GM19099 (cell line): ENCODE results near the gene RPL22L1.

ENCODE experiments used
- POLR2A ChIP-seq: IDR thresholded peaks from 3 replicates; pipeline ENCODE4 v1.6.1; 2011; ENCODE audit warnings: low read depth; ENCODE audit not compliant: insufficient read length; ENCODE audit errors: extremely low read depth

RPL22L1 gene

DNA sequence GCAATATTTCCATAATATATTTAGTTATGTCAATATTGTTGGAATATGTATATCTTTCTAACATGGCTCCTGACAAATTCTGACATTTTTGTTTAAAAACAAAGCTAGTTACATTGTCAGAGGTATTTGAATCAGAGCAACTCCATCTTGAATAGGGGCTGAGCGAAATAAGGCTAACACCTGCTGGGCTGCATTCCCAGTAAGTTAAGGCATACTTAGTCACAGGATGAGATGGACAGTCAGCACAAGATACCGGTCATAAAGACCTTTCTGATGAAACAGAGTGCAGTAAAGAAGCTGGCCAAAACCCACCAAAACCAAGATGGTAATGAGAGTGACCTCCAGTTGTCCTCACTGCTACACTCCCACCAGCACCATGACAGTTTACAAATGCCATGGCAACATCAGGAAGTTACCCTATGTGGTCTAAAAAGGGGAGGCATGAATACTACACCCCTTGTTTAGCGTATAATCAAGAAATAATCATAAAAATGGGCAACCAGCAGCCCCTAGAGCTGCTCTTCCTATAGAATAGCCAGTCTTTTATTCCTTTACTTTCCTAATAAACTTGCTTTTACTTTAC lies 30.4 kb downstream of the RPL22L1 start:
- no peak for TF ChIP-seq POLR2A

DNA sequence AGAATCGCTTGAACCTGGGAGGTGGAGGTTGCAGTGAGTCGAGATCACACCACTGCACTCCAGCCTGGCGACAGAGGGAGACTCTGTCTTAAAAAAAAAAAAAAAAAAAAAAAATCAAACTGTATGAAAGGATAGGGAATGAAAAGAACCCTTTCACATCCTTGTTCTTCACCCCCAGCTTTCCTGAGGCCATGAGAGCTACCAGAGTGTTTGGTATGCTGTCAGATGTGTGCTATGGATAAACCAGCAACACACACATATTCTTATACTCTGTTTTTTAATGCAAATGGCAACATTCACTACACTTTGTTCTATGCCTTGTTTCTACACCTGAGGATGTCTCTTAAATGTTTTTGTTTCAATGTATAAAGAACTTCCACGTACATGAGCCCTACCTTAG lies 33.5 kb downstream of the RPL22L1 start:
- TF ChIP-seq POLR2A, result no peak

DNA sequence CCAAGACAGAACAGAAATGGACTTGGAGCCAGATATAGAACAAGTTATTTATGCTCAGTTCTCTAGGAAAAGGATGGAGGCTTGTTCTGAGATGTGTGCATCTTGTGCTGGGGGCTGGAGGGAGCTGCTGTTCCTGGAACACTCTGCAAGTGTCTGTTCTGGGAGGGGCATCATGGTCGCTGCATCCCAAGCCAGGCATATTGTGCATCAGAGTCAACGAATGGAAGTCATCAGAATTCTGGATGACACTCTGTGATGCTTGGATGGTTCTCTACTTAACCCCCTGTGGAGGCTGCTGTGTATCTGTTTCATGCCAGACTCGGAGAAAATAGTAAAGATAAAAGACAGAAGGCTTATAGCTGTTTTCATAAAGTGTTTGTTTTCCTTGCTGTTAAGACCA lies 34.7 kb downstream of the RPL22L1 start:
- TF ChIP-seq POLR2A, result no peak

DNA sequence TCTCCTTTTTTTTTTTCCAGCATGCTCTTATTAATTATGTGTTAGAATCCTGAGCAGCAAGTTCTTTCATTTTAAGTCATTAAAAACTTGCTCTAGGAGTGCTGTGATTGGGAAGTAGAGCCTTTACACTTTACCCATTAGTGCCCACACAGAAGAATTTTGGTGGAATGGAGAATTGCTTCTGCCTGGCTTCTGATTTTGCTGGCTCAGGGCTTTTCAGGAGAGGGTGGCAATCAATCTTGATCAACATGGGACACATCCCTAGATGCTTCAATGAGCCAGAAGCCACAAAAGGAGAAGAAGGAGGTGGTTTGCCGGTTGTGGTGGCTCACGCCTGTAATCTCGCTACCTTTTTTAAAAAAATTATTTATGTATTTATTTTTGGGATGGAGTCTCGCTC lies 39.4 kb downstream of the RPL22L1 start:
- TF ChIP-seq POLR2A, result no peak

DNA sequence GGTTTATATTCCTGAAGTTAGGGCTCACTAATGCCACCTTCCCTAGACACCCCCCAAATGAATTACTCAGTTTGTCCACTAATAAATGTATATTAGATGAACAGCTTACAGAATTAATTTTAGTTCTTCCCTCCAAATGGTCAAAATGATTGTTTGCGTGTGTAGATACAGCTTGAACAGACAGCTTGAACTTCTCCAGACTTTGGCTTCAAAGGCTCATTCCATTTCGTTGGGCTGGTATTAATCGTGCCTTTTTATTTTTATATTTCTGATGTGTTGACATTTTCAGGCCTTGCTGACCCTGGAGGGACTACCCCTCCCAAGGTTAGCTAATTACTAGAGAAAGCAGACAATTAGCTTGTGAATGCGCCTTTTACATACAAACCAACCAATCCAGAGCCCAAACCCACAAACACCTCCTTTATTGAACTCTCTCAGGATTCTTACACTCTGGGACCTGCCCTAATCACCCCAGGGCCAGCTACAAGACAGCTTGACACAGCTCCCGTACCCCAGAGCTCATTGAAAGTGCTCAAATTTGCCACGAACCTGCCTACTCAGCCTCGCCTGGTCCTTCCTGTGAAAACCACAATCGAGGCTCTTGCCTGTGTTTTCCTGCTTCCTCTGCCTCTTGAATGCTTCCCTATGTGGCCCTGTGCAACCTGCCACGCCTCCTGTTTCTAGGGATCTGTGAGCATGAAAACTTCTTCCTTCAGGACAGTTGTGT lies 40.3 kb downstream of the RPL22L1 start:
- no peak for TF ChIP-seq POLR2A

DNA sequence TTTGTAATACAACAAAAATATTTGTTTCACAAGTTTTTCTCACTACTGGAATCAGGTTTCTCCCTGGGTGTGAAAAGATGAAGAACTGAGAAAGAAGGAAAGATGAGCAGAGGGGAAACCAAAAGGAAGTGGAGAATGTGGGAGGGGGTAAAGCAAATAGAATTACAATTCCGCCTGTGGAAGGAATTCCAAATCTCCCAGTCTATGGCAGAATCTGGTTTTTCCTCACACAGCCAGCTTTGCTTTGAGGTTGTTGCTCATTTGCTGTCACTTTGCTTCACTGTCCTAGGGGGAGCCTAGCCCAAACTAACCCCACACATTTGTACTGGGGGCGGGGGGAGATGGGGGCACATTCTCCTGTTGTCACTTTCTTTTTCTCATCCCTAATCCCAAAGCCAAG lies 43.9 kb downstream of the RPL22L1 start:
- no peak for TF ChIP-seq POLR2A

DNA sequence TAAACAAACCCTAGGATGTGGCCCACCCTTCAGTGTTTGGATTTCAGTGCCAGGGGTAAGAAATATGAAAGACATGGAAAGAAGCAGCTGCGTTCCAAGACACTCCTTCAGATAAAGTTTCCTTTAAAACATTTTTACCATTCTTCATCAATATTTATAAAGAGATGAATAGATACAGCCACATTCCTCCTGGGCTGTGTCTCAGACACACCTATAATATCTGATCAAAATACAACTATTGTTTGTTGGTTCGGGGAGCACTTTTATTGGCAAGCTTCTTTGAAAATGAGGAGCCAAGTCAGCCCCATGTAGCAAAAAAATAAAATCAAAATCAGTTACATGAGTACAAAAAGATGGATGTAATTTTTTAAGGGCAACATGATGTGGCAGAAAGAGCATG lies 53.2 kb downstream of the RPL22L1 start:
- no peak for TF ChIP-seq POLR2A

DNA sequence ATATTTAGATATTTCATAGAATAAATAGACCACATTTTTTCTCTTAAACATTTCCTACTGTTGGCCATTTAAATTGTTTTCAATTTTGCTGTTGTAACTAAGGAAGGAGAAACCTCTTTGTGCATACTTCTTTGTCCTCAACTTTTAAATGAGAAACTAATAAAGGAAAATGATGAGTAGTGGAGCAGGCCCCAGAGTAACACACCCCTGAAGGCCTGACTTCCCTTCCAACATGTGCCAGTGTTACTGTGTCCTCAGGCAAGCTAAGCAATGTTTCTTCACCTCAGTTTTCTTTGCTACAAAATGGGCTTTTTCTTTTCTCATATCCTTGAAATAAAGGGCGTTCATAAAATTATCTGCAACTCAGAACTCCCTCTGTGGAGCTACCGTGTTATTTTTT lies 53.7 kb downstream of the RPL22L1 start:
- TF ChIP-seq POLR2A, result no peak

DNA sequence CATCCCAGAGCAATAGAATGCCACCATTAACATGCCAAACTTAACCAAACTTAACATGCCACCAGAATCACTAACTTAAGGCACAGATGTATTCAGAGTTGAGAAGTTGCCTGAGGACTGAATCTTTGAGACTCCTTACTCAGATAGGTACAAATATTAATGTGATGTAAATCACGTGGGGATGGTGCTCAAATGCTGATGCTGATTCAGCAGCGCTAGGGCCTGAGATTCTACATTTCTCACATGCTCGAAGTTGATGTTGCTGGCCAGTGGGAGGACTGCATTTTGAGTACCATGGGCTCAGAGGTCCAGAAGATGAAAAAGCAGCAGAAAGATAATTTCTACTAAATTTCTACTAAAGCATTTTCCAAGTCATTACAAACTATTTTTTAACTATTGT lies 54.1 kb downstream of the RPL22L1 start:
- TF ChIP-seq POLR2A, result no peak

DNA sequence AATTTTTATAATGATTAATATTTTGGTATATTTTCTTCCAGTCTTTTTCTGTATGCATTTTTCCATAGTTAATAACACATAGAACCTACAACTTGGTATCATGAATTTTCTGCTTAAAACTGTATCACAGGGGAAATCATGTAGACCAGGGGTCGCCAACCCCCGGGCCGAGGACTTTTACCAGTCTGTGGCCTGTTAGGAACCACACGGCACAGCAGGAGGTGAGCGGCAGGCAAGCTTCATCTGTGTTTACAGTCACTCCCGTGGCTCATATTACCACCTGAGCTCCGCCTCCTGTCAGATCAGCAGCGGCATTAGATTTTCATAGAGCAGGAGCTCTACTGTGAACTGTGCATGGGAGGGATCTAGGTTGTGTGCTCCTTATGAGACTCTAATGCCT lies 54.7 kb downstream of the RPL22L1 start:
- no peak for TF ChIP-seq POLR2A
